Ovary (tissue), 3 donors: Measurements from ENCODE around the gene SERPINA5.

Source experiments
- EP300 ChIP-seq: sonication (generic); formaldehyde crosslinking; IDR thresholded peaks from one replicate; pipeline ENCODE4 v1.6.1; 2017; ENCODE audit warnings: antibody characterized with exemption
- TF ChIP-seq, protein P1 (sequence below), 3 donors: fragments of 450-650 bp in 2 of 3; fragments of 200-600 bp in 1 of 3; IDR thresholded peaks; one replicate each; pipeline versions ENCODE4 v1.5.1 to v1.8.0; 2016 to 2022; ENCODE audit warnings: antibody characterized with exemption in 3 of 3, mild to moderate bottlenecking in 1 of 3
- donor health status: DM: no; HTN: no; CAD: no.

DNA sequence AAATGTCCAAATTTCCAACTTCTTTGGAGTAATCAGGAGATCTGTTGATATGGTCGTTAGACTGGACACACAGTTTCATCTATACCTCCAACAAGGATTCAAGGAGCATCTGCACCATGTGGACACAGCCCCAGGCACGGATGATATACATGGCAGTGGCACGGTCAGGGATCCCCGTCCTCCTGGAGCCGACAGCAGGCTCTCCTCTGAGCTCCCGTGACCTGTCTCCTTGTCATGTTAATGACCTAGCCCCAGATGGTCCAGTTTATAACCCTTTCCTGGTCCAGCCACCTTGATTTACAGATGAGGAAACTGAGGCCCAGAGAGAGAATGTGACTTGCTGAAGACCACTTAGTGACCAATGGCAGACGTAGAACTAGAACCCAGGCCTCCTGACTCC, 36.5 kb upstream of the SERPINA5 start:
- TF ChIP-seq, protein P1, sequence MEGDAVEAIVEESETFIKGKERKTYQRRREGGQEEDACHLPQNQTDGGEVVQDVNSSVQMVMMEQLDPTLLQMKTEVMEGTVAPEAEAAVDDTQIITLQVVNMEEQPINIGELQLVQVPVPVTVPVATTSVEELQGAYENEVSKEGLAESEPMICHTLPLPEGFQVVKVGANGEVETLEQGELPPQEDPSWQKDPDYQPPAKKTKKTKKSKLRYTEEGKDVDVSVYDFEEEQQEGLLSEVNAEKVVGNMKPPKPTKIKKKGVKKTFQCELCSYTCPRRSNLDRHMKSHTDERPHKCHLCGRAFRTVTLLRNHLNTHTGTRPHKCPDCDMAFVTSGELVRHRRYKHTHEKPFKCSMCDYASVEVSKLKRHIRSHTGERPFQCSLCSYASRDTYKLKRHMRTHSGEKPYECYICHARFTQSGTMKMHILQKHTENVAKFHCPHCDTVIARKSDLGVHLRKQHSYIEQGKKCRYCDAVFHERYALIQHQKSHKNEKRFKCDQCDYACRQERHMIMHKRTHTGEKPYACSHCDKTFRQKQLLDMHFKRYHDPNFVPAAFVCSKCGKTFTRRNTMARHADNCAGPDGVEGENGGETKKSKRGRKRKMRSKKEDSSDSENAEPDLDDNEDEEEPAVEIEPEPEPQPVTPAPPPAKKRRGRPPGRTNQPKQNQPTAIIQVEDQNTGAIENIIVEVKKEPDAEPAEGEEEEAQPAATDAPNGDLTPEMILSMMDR (IDR thresholded peaks at IDR 0.05), result no peak
- TF ChIP-seq EP300, result no peak
